OCI-LY7 (cell line): ENCODE measurements around the gene DDX11. TPM values are rescaled to one million over a fixed set of nuclear protein-coding genes. Genes with fewer than 3 reads are reported as not detected.
"Not testable (repeated sequence)": the region's sequence is repeated elsewhere in the genome, so short reads cannot be mapped to it uniquely, and the experiment has no call there.

Experiments used
- BruUV-seq: library from RNA; stranded (reverse); fragments of 400-500 nt; replicated peaks from 2 replicates; lab custom pipeline; 2021; lab: Mats Ljungman, UMichigan
- CTCF ChIA-PET: fragments of 300-600 bp; sonication (Branson Sonifier 250); formaldehyde crosslinking; loops from one replicate; lab custom pipeline; 2022; ENCODE audit warnings: antibody characterized with exemption; ENCODE audit not compliant: unreplicated experiment; lab: Charles Lee
- POLR2A ChIA-PET: fragments of 300-600 bp; sonication (Branson Sonifier 250); formaldehyde crosslinking; loops from one replicate; lab custom pipeline; 2022; ENCODE audit warnings: antibody characterized with exemption; lab: Charles Lee
- DNase-seq: peaks from one replicate; pipeline ENCODE4 v3.0.0-alpha.2; 2015; ENCODE audit warnings: low spot score
- H2AFZ ChIP-seq: fragments of 200-600 bp; sonication (generic), shearing (Covaris generic); 2 replicates; pipeline ENCODE4 v1.6.1; 2014; ENCODE audit warnings: mild to moderate bottlenecking, antibody characterized with exemption, low read length, moderate library complexity
- H3K27ac ChIP-seq: fragments of 200-600 bp; sonication (generic); 2 replicates; pipeline ENCODE4 v1.5.1; 2014; ENCODE audit warnings: mixed run types, low read depth, mild to moderate bottlenecking, moderate library complexity, low read length, inconsistent platforms; ENCODE audit not compliant: poor library complexity, severe bottlenecking
- H3K36me3 ChIP-seq: fragments of 200-600 bp; sonication (generic); 2 replicates; pipeline ENCODE4 v1.6.1; 2014; ENCODE audit warnings: mild to moderate bottlenecking, antibody characterized with exemption, low read length, moderate library complexity, mixed read lengths; ENCODE audit not compliant: insufficient read depth
- H3K4me1 ChIP-seq: fragments of 200-600 bp; sonication (generic); 2 replicates; pipeline ENCODE4 v1.5.1; 2014; ENCODE audit warnings: mild to moderate bottlenecking, low read length; ENCODE audit not compliant: insufficient read depth, poor library complexity, severe bottlenecking
- H3K4me2 ChIP-seq: fragments of 200-600 bp; sonication (generic); 2 replicates; pipeline ENCODE4 v1.6.1; 2014; ENCODE audit warnings: mild to moderate bottlenecking, low read length
- H3K4me3 ChIP-seq: fragments of 200-600 bp; sonication (generic); 2 replicates; pipeline ENCODE4 v1.5.1; 2014; ENCODE audit warnings: mild to moderate bottlenecking, low read depth, low read length; ENCODE audit not compliant: poor library complexity, severe bottlenecking
- H3K79me2 ChIP-seq: fragments of 200-600 bp; sonication (generic); 2 replicates; pipeline ENCODE4 v1.6.1; 2016; ENCODE audit warnings: low read depth, mild to moderate bottlenecking, low read length, moderate library complexity, mixed read lengths; ENCODE audit not compliant: insufficient read depth
- H3K9me2 ChIP-seq: fragments of 200-600 bp; sonication (generic); 2 replicates; pipeline ENCODE4 v1.6.1; 2016; ENCODE audit warnings: mild to moderate bottlenecking, low read length, mixed read lengths; ENCODE audit not compliant: insufficient read depth
- H3K9me3 ChIP-seq: fragments of 200-600 bp; sonication (generic); 2 replicates; pipeline ENCODE4 v1.6.1; 2014; ENCODE audit warnings: mild to moderate bottlenecking, mixed run types, low read length, mixed read lengths
- H4K20me1 ChIP-seq: fragments of 200-600 bp; sonication (generic); 2 replicates; pipeline ENCODE4 v1.6.1; 2014; ENCODE audit warnings: mild to moderate bottlenecking, antibody characterized with exemption, low read length, moderate library complexity, mixed read lengths; ENCODE audit not compliant: insufficient read depth
- intact Hi-C: fragments of 100-400 bp; cut with micrococcal nuclease; formaldehyde crosslinking; loops from one replicate; pipeline ENCODE4 v1.10.0; 2022; ENCODE audit not compliant: unreplicated experiment
- total RNA-seq, 2 experiments: library from RNA; depleted of rRNA in 1 of 2; stranded (reverse); fragments of >200 nt in 1 of 2; shearing (Covaris generic) in 1 of 2; gene quantifications; 2 replicates each; pipeline ENCODE4 v1.2.3, GENCODE V29; 2014 to 2022

DDX11 gene
- total RNA-seq, 2 experiments from 2014 or later: 189 to 262 TPM

- H3K79me2 ChIP-seq, intact Hi-C loops, H3K4me3 ChIP-seq, H3K9me3 ChIP-seq, H4K20me1 ChIP-seq, H2AFZ ChIP-seq, BruUV-seq, H3K27ac ChIP-seq, H3K4me2 ChIP-seq, CTCF ChIA-PET, DNase-seq, H3K9me2 ChIP-seq, POLR2A ChIA-PET: not testable (repeated sequence)
- Histone ChIP-seq H3K4me1 (peaks cover 17% of the 10 kb centered on the region), H3K36me3 (peaks cover 24% of the 10 kb centered on the region)
Measured at GRCh38 chr12:31102596-31102995, 28.9 kb downstream of the DDX11 start.

GRCh38 chr12:31103561-31103975 is 29.9 kb downstream of the DDX11 start:
- H2AFZ ChIP-seq, H3K27ac ChIP-seq, intact Hi-C loops, POLR2A ChIA-PET, H3K4me3 ChIP-seq, CTCF ChIA-PET, H4K20me1 ChIP-seq, DNase-seq, H3K9me2 ChIP-seq, H3K4me2 ChIP-seq, H3K79me2 ChIP-seq, H3K9me3 ChIP-seq, BruUV-seq: not testable (repeated sequence)
- peaks cover 24% of the 10 kb centered on the region for H3K36me3 ChIP-seq
- H3K4me1 ChIP-seq: peaks cover 17% of the 10 kb centered on the region

GRCh38 chr12:31104220-31104619 is 30.6 kb downstream of the DDX11 start:
- H3K27ac ChIP-seq, H4K20me1 ChIP-seq, intact Hi-C loops, H3K9me2 ChIP-seq, DNase-seq, H3K9me3 ChIP-seq, H2AFZ ChIP-seq, H3K4me3 ChIP-seq, POLR2A ChIA-PET, CTCF ChIA-PET, H3K4me2 ChIP-seq, H3K79me2 ChIP-seq: not testable (repeated sequence)
- BruUV-seq: TSS peak; percentile 70
- Histone ChIP-seq H3K4me1 (peaks cover 17% of the 10 kb centered on the region), H3K36me3 (peaks cover 24% of the 10 kb centered on the region)

GRCh38 chr12:31104773-31105172 is 31.1 kb downstream of the DDX11 start:
- POLR2A ChIA-PET, H3K4me2 ChIP-seq, CTCF ChIA-PET, H3K9me2 ChIP-seq, intact Hi-C loops, H3K4me3 ChIP-seq, DNase-seq, H3K27ac ChIP-seq, H4K20me1 ChIP-seq, BruUV-seq, H3K9me3 ChIP-seq, H2AFZ ChIP-seq, H3K79me2 ChIP-seq: not testable (repeated sequence)
- Histone ChIP-seq H3K4me1 (peaks cover 16% of the 10 kb centered on the region), H3K36me3 (peaks cover 20% of the 10 kb centered on the region)
